MM.1S (cell line): ENCODE results near the gene MRLN.
"Not testable (repeated sequence)": the region's sequence is repeated elsewhere in the genome, so short reads cannot be mapped to it uniquely, and the experiment has no call there.

ENCODE experiments used
- DNase-seq: peaks from one replicate; pipeline ENCODE4 v3.0.0-alpha.2; 2015
- H2AFZ ChIP-seq: fragments of 300-600 bp; sonication (generic); 2 replicates; pipeline ENCODE4 v1.6.0; 2016; ENCODE audit warnings: antibody characterized with exemption, low read length
- H3F3A ChIP-seq: fragments of 300-600 bp; sonication (generic); 2 replicates; pipeline ENCODE4 v1.6.1; 2016; ENCODE audit warnings: mild to moderate bottlenecking, antibody characterized with exemption, low read length, moderate library complexity, mixed read lengths; ENCODE audit not compliant: insufficient read depth
- H3K27ac ChIP-seq: fragments of 300-600 bp; sonication (generic); 2 replicates; pipeline ENCODE4 v1.5.1; 2016; ENCODE audit warnings: mild to moderate bottlenecking, low read length
- H3K27me3 ChIP-seq: fragments of 300-600 bp; sonication (generic); replicated peaks from 2 replicates; pipeline ENCODE4 v1.6.0; 2016; ENCODE audit warnings: low read length; ENCODE audit not compliant: insufficient read depth
- H3K36me3 ChIP-seq: fragments of 300-600 bp; sonication (generic); replicated peaks from 2 replicates; pipeline ENCODE4 v1.6.1; 2016; ENCODE audit warnings: mild to moderate bottlenecking, low read length, mixed read lengths; ENCODE audit not compliant: insufficient read depth
- H3K4me1 ChIP-seq: fragments of 300-600 bp; sonication (generic); 2 replicates; pipeline ENCODE4 v1.6.1; 2016; ENCODE audit warnings: low read length, mixed read lengths
- H3K4me2 ChIP-seq: fragments of 300-600 bp; sonication (generic); 2 replicates; pipeline ENCODE4 v1.6.0; 2016; ENCODE audit warnings: low read depth, low read length
- H3K4me3 ChIP-seq: fragments of 300-600 bp; sonication (generic); 2 replicates; pipeline ENCODE4 v1.5.1; 2016; ENCODE audit warnings: low read length, mixed read lengths
- H3K79me2 ChIP-seq: fragments of 300-600 bp; sonication (generic); 2 replicates; pipeline ENCODE4 v1.6.1; 2016; ENCODE audit warnings: mixed run types, low read length, mixed read lengths
- H3K9ac ChIP-seq: fragments of 300-600 bp; sonication (generic); 2 replicates; pipeline ENCODE4 v1.6.1; 2016; ENCODE audit warnings: low read length, mixed read lengths
- H3K9me2 ChIP-seq: fragments of 300-600 bp; sonication (generic); replicated peaks from 2 replicates; pipeline ENCODE4 v1.6.1; 2016; ENCODE audit warnings: mild to moderate bottlenecking, low read length, mixed read lengths; ENCODE audit not compliant: insufficient read depth
- H3K9me3 ChIP-seq: fragments of 300-600 bp; sonication (generic); replicated peaks from 2 replicates; pipeline ENCODE4 v1.6.1; 2016; ENCODE audit warnings: mild to moderate bottlenecking, low read length, mixed read lengths; ENCODE audit not compliant: insufficient read depth
- H4K20me1 ChIP-seq: fragments of 300-600 bp; sonication (generic); 2 replicates; pipeline ENCODE4 v1.6.1; 2016; ENCODE audit warnings: mild to moderate bottlenecking, low read length, moderate library complexity, mixed read lengths; ENCODE audit not compliant: insufficient read depth
- CTCF ChIP-seq: fragments of 300-600 bp; sonication (generic); IDR thresholded peaks from 2 replicates; pipeline ENCODE4 v1.5.1; 2016; ENCODE audit warnings: antibody characterized with exemption, low read length, mixed read lengths
- EZH2 ChIP-seq: fragments of 300-600 bp; sonication (generic); optimal IDR thresholded peaks from 2 replicates; pipeline ENCODE3; 2017; ENCODE audit warnings: low read depth, mild to moderate bottlenecking, antibody characterized with exemption, low read length, mixed read lengths
- EZH2phosphoT487 ChIP-seq: fragments of 300-600 bp; sonication (generic); IDR thresholded peaks from 2 replicates; pipeline ENCODE4 v1.6.1; 2018; ENCODE audit warnings: antibody characterized with exemption, low read length

The MRLN gene

DNA sequence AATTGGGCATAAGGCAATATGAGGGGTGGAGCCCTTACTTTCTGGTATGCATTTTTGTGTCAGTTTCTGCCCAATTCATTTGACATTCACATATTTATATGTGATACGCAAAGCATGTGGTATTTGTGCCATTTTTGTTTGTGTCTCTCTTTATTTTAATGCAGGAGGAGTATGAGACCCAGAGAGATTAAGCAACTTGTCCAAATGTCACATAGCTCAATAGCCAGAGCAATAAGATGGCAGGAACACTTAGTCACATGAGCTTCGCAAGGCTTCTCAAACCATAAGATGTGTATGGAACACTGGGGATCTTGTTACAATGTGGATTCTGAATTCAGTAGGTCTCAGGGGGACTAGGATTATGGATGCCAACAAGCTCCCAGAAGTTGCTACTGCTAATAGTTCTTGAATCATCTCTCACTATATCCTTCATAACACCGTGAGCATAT, 19.2 kb downstream of the MRLN start:
- H4K20me1 ChIP-seq: no peaks in the 10 kb centered on the region
- no peak overlapping the region for H2AFZ ChIP-seq
- no peaks in the 10 kb centered on the region for H3K9me2 ChIP-seq
- H3K4me2 ChIP-seq: no peak overlapping the region
- no peak overlapping the region for H3K27ac ChIP-seq
- H3K4me3 ChIP-seq: no peak overlapping the region
- no peaks in the 10 kb centered on the region for H3K36me3 ChIP-seq
- no peak for TF ChIP-seq CTCF
- no peak for TF ChIP-seq EZH2phosphoT487
- no peaks in the 10 kb centered on the region for H3K79me2 ChIP-seq
- H3K4me1 ChIP-seq: no peaks in the 10 kb centered on the region
- no peaks in the 10 kb centered on the region for H3K27me3 ChIP-seq
- no peak overlapping the region for H3K9ac ChIP-seq
- no peaks in the 10 kb centered on the region for H3F3A ChIP-seq
- no peak for DNase-seq
- no peaks in the 10 kb centered on the region for H3K9me3 ChIP-seq

DNA sequence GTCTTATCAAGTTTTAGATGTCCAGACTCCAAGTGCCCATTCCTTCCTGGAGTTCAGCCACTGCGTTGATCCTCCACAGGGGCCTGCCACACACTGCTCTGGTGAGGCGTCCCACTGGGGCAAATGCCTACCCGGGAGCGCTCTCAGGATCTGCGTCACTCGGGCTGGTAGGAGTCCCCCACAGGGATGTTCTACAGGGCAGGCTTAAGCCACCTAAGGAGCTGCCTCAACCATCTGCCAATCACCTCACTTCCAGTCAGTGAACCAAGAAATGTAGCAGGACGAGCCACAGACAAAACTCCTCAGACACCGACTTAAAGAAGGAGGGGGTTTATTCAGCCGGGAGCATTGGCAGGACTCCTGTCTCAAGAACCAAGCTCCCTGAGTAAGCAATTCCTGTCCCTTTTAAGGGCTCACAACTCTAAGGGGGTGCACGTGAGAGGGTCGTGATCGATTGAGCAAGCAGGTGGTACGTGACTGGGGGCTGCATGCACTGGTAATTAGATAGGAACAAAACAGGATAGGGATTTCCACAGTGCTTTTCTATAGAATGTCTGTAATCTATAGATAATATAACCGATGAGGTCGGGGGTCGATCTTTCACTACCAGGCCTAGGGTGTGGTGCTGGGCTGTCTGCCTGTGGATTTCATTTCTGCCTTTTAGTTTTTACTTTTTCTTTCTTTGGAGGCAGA, 19.8 kb downstream of the MRLN start:
- H3K27ac ChIP-seq, H3K4me3 ChIP-seq, DNase-seq, H4K20me1 ChIP-seq, H3F3A ChIP-seq, H3K9me3 ChIP-seq, H3K79me2 ChIP-seq, H3K4me1 ChIP-seq, H3K27me3 ChIP-seq, H3K4me2 ChIP-seq, H3K9me2 ChIP-seq, H3K9ac ChIP-seq, H3K36me3 ChIP-seq, H2AFZ ChIP-seq: not testable (repeated sequence)

DNA sequence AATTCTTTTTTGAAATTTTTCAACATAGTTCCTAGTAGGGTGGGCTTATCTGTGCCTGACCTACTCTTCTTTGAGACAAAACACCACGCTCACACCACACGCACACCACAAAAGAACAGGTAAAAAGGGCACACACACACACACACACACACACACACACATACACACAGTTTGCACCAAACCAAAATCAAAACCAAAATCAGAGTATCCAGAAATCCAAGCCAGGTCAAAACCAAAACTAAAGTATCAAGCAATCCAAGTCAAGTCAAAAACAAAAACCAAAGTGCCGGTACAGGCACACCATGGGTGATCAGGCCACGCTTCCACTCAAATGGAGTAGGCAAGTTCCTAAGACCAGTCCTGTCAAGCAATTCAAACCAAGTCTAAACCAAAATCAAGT, 20.4 kb downstream of the MRLN start:
- not testable (repeated sequence) for H3K36me3 ChIP-seq, H3K4me1 ChIP-seq, H4K20me1 ChIP-seq, DNase-seq, H2AFZ ChIP-seq, H3K27me3 ChIP-seq, H3K79me2 ChIP-seq, H3K27ac ChIP-seq, H3K4me2 ChIP-seq, H3K9me2 ChIP-seq, H3K9me3 ChIP-seq, H3K9ac ChIP-seq, H3F3A ChIP-seq, H3K4me3 ChIP-seq

DNA sequence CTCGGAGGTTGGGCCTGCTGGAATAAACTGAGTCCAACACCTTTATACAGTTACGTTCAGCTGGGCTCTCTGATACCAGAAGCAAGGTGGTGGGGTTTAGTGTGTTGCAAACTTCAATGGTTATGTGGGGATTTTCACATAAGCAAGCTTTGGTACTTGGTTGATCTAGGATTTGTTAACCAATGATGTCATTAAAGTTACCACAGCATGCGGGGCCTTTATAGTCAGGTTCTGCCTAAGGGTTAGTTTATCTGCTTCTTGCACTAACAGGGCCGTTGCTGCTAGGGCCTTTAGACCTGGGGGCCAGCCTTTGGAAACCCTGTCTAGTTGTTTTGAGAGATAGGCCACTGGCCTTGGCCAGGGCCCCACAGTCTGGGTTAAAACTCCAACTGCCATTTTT, 24.1 kb downstream of the MRLN start:
- H3K9me2 ChIP-seq, H3K79me2 ChIP-seq, H3K4me3 ChIP-seq, H3K9ac ChIP-seq, H3K36me3 ChIP-seq, H3K27ac ChIP-seq, H3K4me2 ChIP-seq, H2AFZ ChIP-seq, H3F3A ChIP-seq, H4K20me1 ChIP-seq, H3K9me3 ChIP-seq, H3K27me3 ChIP-seq, H3K4me1 ChIP-seq, DNase-seq: not testable (repeated sequence)

GRCh38 chr10:59724098-59724938, 28.9 kb downstream of the MRLN start:
- no peak for DNase-seq
- Histone ChIP-seq H3K4me1 (no peaks in the 10 kb centered on the region), H3F3A (no peaks in the 10 kb centered on the region), H3K4me3 (no peak overlapping the region), H3K27ac (no peak overlapping the region), H3K27me3 (no peaks in the 10 kb centered on the region), H3K9me2 (no peaks in the 10 kb centered on the region), H3K36me3 (no peaks in the 10 kb centered on the region), H3K9ac (no peak overlapping the region), H2AFZ (no peak overlapping the region), H4K20me1 (no peaks in the 10 kb centered on the region), H3K9me3 (no peaks in the 10 kb centered on the region), H3K4me2 (no peak overlapping the region), H3K79me2 (no peaks in the 10 kb centered on the region)
- TF ChIP-seq EZH2phosphoT487 (no peak), EZH2 (no peak), CTCF (no peak)
